ENCODE measurements around the gene RASSF8.

Gene RASSF8

GRCh38 chr12:25958428-25959070 lies at the start of gene RASSF8:
RASSF8 (plus strand) TSS chr12:25958682; CDS start chr12:26055344, 96,662 bp downstream.
- DNase-seq, result peak; percentile 55

GRCh38 chr12:25914551-25914950 lies 43.9 kb upstream of the RASSF8 start:
- no peak for DNase-seq

- no peak for DNase-seq
Measured at GRCh38 chr12:25924491-25925001, 33.9 kb upstream of the RASSF8 start.

GRCh38 chr12:25925064-25925463 lies 33.4 kb upstream of the RASSF8 start:
- no peak for DNase-seq

GRCh38 chr12:25926536-25926935 lies 31.9 kb upstream of the RASSF8 start:
- DNase-seq, result no peak

- no peak for DNase-seq
Measured at GRCh38 chr12:25929142-25929541, 29.3 kb upstream of the RASSF8 start.

GRCh38 chr12:25932971-25933370 lies 25.5 kb upstream of the RASSF8 start:
- no peak for DNase-seq

- no peak for DNase-seq
Measured at GRCh38 chr12:25934456-25934855, 24.0 kb upstream of the RASSF8 start.

- DNase-seq, result no peak
Measured at GRCh38 chr12:25935355-25936144, 22.9 kb upstream of the RASSF8 start.

- DNase-seq, result no peak
Measured at GRCh38 chr12:25937096-25937495, 21.4 kb upstream of the RASSF8 start.

- no peak for DNase-seq
Measured at GRCh38 chr12:25938581-25938980, 19.9 kb upstream of the RASSF8 start.

- no peak for DNase-seq
Measured at GRCh38 chr12:25939606-25940005, 18.9 kb upstream of the RASSF8 start.

GRCh38 chr12:25940886-25941285 lies 17.6 kb upstream of the RASSF8 start:
- no peak for DNase-seq

GRCh38 chr12:25942709-25943108 lies 15.8 kb upstream of the RASSF8 start:
- no peak for DNase-seq

- no peak for DNase-seq
Measured at GRCh38 chr12:25943940-25944339, 14.5 kb upstream of the RASSF8 start.

- DNase-seq, result no peak
Measured at GRCh38 chr12:25949343-25949742, 9.1 kb upstream of the RASSF8 start.

- no peak for DNase-seq
Measured at GRCh38 chr12:25950329-25951115, 8.0 kb upstream of the RASSF8 start.

GRCh38 chr12:25957793-25958427 lies 572 bp upstream of the RASSF8 start:
- no peak for DNase-seq

GRCh38 chr12:25959071-25959961 lies 834 bp downstream of the RASSF8 start:
- DNase-seq, result peak; percentile 34

- DNase-seq, result no peak
Measured at GRCh38 chr12:25960143-25960542, 1.7 kb downstream of the RASSF8 start.

GRCh38 chr12:25960961-25961360 lies 2.5 kb downstream of the RASSF8 start:
- no peak for DNase-seq

Data from NCI-H510A treated with DMSO at 0.1 percent for 48 hours (cell line).